Cardiac septum (tissue), 1 donor: ENCODE data around the gene ABAT. TPM values are rescaled to one million over a fixed set of nuclear protein-coding genes. Genes with fewer than 3 reads are reported as not detected.
A peak's percentile ranks its signal among the peaks of the same experiment; 100 is the strongest.
"Not testable (repeated sequence)": the region's sequence is repeated elsewhere in the genome, so short reads cannot be mapped to it uniquely, and the experiment has no call there.

Experiments used
- DNase-seq: peaks from one replicate; pipeline ENCODE4 v3.0.0-alpha.2; 2020; ENCODE audit warnings: low spot score
- intact Hi-C: fragments of 100-400 bp; cut with DNase I; formaldehyde crosslinking; loops from one replicate; pipeline ENCODE4 v1.14.0; 2022
- total RNA-seq: library from RNA; stranded (reverse); fragmentation: NEBNext Ultra II Directional; extraction: Animal tissue kit (Norgen Biotek cat#: 25700); gene quantifications from one replicate; pipeline ENCODE4 v1.2.1, GENCODE V29; 2021
- donor health status: DM: no; HTN: no; CAD: no.

Gene ABAT
- total RNA-seq, 1 donor from 2014 or later = 25.8 TPM

DNA sequence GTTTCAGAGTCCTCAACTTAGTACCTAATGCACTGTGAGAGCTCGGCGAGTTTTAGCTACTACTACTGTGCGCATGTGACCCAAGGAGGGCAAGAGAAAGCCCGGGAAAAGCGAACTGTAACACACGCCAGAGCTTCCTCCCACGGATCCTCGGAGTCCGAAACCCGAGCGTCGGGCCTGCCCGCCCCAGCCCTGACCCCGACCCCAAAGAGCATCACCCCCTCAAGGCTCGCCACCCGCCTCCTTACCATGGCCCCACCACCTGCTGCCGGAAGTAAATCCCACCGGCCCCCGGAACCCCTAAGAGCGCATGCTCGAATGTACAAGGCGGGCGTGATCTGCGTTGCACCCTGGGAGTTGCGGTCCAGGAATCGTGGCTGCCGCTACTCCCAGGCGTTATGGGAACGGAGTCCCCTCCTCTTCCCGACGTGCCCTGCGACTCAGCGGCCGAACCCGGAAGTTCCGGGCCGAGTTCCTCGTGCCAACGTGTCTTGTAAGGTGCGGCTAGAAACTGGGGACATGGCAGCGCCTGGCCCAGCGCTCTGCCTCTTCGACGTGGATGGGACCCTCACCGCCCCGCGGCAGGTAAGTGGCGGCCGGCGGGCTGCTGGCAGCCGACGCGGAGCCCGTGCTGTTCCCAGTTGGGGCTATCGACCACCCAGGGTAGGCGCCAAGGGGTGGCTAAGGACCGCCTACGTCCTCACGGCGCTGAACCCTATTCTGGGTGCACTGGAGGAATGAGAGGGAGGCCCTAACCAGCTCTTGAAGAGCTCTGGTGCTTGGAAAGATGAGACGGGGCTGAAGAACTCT, 123.2 kb downstream of the ABAT start, which contains the start of the genes PMM2 and TMEM186:
Gene PMM2 (plus strand): TSS at position 476 of the 810 bp plus-strand sequence. CDS start 44 bp downstream, at position 520.
Gene TMEM186 (minus strand): TSS at position 276 of the 810 bp plus-strand sequence. CDS start 25 bp downstream, at position 251.
- DNase-seq = peak; percentile 99
- intact Hi-C loops = loop anchor here (2.0 to 5.0 kb wide), 4 partner anchors 70 to 230 kb away; partner anchors contain the start of genes ABAT and CARHSP1

DNA sequence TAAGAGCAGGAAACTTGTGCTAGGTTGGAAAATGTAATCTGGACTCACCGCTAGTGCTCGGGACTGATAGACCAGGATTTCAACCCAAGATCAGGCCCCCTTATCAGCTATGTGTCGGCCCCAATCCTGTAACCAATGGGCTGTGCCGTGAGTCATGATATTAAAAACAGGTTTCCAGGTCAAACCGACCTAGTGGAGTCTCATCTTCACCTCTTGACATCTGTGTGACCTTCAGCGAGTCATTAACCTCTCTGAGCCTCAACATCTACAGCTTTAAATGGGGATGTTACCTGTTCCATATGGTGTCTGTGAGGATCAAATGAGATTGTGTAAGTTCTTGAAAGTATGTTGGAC, 123.7 kb downstream of the ABAT start:
- DNase-seq = no peak
- intact Hi-C loops = loop anchor here (2.0 to 5.0 kb wide), 4 partner anchors 69 to 231 kb away; partner anchors contain the start of genes ABAT and CARHSP1

DNA sequence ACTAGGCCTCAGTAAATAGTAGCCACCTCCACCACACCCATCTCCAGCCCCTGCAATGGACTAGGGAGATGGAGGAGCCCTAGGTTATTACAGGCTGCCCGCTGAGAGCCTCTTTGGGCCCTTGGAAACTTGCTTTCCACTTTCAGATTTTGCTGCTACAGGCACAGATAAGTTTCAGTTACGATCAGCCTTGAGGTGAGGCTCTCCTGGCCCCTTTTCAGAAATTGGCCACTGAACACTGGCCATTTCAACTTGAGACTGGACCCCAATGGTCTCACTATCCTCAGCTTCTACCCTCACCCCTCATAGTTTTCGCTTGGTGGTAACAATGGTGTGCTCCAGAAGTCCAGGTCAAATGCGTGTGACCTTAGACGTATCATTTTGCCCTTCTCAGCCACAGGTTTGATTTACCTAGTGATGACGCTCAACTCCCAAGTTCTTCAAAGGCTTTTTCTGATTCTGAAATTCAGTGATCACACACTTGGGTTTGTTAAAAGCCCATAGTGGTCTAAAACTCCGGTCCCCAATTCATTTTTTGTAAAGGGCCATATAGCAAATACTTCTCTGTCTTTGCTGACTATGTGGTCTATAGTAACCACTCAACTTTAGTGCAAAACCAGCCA, 124.2 kb downstream of the ABAT start:
- DNase-seq = no peak
- intact Hi-C loops = loop anchor here (2.0 to 5.0 kb wide), 4 partner anchors 69 to 231 kb away; partner anchors contain the start of genes ABAT and CARHSP1

DNA sequence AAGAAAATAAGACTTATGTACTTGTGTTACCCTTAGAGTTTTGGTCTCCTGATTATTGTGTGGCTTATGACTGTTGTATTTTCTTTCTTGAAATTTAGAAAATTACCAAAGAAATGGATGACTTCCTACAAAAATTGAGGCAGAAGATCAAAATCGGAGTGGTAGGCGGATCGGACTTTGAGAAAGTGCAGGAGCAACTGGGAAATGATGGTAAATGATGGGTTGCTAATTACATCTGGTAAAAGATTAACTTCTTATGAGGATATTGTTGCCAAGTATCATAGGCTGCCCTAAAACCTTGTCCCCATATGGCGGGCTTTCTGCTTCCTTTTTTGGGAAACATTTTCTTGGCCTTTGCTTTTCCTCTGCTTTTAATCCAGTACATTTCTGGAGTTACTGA, 127.3 kb downstream of the ABAT start:
- no peak for DNase-seq
- intact Hi-C loops = no loop called here

DNA sequence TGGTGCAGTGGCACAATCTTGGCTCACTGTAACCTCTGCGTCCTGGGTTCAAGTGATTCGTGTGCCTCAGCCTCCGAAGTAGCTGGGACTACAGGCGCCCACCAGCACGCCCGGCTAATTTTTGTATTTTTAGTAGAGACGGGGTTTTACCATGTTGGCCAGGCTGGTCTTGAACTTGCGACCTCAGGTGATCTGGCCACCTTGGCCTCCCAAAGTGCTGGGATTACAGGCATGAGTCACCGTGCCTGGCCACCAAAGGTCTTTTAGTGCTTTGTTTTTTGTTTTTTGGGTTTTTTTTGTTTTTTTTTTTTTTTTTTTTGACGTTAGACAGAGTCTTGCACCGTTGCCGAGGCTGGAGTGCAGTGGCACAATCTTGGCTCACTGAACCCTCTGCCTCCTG, 129.3 kb downstream of the ABAT start:
- DNase-seq, intact Hi-C loops: not testable (repeated sequence)

DNA sequence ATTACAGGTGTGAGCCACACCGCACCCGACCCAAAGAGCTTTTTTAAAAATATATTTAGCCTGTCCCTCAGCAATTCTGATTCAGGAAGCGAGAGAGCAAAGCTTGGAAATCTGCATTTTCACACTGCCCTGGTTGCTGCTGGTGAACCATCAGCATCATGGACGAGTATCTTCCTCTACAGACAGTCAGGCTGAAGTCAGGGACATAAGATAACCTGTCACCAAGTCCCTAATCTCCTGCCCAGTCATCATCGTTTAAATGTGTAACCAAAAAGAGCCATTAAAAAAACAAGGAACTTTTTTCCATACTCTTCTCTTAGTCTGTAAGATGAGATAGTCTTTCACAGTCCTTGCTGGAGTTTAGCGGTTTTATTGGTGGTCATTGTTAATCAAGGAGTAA, 129.9 kb downstream of the ABAT start:
- no peak for DNase-seq
- intact Hi-C loops = no loop called here

DNA sequence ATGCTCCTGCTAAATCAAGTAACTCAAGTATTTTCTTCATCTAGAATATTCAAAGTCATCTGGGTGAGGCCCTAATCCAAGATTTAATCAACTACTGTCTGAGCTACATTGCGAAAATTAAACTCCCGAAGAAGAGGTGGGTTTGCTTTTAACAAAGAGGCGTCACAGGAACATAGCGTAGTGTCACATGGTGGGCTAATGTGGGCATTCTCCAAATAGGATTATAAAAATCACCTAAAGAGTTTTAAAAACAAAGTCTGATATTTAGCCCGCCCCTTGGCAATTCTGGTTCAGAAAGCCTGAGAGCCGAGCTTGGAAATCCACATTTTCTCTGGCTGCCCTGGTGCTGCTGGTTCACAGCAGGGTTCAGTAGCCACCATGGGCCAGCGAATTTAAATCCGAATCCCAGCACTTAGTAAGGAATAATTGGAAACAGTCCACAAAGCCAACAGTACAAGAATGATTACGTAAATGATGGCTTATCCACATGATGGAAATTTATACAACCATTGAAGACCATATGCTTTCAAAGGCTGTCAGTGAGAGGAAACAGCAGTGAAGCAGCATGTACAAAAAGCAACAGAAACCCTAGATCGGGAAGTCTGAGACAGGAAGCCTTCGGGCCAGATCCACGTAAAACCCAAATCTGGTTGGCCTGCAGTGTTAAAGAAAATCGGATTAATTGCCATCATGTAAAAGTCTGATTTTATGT, 132.0 kb downstream of the ABAT start:
- no peak for DNase-seq
- intact Hi-C loops = no loop called here

DNA sequence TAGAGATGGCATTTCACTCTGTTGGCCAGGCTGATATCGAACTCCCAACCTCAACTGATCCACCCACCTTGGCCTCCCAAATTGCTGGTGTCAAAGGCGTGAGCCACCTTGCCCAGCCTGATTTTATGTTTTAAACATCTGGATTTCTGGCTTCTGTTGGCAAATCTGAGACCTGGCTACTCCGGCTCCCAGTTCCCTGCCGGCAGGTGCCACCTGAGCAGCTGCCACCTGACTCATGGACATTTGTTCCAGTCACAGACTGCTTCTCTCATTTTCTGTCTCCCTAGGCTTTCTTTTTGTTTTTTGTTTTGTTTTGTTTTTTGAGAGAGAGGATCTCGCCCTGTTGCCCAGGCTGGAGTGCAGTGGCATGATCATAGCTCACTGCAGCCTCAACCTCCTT, 132.8 kb downstream of the ABAT start:
- no peak for DNase-seq
- intact Hi-C loops = no loop called here

DNA sequence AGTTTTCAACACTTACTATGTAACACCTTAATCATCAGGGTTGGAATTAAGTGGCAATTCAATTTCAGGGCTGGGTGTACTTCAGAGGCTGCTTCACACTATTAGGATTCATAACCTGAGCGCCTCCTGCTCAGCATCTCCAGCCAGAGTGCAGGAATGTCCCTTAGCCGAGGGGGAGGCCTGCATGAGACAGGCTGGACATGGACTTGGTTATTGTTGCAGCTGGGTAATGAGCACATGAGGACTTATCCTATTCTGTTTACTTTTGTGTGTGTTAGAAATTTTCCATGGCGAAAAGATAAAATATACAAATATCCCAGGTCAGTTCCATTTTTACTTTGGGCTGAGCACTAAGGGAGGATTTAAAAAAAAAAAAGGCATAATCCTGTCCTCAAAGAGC, 133.6 kb downstream of the ABAT start:
- intact Hi-C loops = no loop called here
- DNase-seq = no peak

DNA sequence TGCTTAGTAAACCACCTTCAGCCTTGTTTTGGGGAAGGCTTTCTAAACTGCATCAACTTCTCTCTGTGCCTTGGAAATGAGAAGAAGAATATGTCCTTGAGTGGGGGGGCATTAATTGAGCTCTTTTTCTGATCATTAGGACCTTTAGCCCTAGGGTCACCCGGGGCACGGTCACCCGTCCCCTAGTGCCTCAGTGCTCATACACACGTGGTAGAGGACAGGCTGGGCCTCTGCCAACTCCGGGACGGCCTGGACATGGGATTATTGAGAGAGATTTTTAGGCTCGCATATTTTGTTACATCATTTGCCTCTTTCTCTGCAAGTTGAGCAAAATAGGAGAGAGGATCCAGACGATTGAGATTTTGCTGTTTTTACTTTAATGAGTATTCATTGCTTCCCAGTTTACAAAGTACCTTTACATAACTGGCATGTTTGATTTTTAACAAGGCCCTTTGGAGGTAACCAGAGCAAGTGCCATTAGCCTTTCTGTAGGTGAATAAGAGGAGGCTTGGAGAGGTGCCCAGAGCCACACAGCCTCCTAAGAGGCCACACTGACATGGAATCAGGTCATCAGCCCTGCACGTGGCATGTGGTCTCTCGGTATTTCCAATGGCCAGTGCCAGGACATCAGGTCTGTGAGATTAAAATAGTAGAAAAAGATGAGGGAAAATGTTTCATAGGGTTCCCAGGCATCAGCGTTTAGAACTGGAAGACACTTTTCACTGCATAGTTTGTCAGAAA, 134.4 kb downstream of the ABAT start:
- no peak for DNase-seq
- intact Hi-C loops = no loop called here

DNA sequence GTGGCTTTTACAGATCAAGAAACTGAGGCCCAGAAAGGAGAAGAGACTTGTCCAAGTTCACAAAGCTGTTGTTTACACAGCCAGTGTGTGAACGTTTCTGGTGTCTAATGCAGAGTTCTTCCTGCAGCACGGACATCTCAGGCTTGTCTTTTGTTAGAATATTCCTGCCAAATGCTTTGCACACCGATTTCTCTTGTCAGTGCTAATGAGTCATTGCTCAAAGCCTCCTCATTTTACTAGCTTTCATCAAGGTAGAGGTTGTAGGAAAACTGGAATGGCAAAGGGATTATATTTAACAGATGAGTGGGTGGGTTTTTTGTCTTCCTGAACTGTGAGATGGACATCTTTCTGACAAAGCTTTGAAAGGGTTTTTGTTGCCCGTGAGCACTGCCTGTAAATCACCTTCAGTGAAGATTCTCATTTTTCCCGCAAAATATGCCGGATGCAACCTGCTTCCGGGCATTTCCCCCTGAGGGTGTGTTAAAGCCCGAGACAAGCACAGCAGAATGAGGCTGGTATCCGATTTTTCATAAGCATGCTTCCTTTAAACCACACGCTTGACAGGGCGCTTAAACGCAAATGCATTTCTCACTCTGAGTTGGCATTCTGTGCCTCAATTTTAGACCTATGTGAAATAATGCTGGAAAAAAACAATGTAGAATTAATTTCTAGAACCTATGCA, 137.9 kb downstream of the ABAT start:
- intact Hi-C loops = no loop called here

DNA sequence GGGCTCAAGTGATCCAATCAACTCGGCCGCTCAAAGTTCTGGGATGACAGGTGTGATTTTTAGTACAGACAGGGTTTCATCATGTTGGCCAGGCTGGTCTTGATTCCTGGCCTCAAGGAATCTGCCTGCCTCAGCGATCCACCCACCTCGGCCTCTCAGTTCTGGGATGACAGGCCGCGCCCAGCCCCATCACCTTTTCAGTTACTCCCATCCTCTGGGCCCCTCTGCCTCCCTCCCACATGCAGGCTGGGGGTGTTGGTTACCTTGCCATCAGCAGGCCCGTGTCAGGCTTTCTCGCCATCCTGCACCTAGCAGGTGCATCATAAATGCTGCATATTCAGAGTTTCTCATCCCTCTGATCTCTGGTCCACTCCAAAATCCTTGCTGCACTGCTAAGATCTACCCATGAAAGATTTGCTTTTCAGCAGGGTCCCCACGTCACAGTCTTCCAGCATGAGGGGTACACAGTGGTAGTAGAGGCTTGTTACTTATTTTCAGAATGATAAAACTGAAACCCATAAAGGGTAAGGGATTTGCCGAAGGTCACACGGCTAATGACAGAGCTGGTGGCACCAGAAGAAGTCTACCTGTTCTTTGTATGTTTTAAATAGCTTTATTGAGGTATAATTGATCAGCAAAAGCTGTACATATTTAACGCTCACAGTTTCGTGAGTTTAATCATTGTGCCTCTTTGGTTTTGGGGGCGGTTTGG, 139.8 kb downstream of the ABAT start:
- intact Hi-C loops = no loop called here
- no peak for DNase-seq

More for the DNA sequence above, 137.9 kb downstream of the ABAT start:
- no peak for DNase-seq

DNA sequence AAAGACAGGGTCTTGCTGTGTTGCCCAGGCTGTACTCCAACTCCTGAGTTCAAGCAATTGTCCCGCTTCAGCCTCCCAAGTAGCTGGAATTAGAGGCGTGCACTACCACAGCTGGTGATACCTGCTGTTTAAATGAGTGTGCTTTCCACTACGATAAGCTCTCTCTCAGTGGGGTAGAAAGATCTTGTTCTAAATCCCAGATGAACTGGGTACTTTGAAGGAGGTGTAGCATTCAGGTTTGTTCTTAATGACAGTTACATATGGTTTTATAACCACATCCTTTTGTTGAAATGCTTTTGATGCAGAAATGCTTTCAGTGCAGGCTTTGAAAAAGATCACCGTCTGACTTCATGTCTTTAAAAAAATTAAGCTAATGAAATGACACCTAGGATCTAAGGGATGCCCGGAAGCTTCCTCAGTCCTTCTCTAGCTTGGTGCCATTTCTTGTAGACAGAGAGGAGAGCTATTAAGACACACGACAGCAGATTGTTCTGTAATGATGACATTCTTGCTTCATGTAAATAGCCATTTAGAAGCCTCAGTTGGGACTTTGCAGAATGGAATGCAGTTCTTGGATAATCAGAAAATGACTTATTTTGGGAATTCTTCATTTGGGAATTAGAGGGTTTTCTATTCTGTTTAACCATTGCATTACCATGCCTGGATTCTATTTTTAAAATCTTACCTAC, 142.7 kb downstream of the ABAT start:
- no peak for DNase-seq
- intact Hi-C loops = no loop called here

DNA sequence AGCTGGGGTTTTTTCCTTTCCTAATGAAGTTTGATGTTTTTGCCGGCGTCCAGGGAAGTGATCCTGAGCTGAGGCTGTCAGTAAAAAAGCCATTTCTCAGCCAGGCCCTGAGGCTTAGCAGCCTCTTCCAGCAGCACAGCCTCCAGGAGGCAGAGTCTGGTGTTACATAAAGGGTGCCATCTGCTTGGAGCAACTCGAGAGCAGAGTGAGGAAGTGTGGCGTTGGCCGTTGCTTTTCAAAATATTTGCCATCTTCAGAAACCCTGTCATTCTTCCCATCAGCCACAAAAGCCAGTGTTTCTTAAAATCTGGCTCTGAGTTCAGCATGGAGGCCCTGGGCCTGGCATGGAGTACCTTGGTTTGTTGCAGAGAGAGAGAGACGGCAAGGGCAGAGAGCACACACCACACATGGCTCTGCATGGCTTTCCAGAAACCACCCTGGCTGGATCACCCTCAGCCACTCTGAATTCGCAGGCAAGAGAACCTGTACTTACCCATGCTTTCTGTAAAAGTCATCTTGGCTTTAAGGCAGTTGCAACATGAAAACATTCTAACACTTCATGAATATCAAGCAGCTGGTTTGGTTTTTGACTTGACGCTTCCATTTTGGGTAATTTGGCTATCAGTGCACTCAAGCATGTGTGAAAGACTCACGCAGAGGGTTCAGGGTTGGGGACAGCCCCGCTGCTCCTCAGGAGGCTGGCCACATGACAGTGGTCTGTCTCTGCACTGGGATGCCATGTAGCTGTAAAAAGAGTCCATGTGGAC, 144.3 kb downstream of the ABAT start:
- intact Hi-C loops = no loop called here
- DNase-seq = no peak

DNA sequence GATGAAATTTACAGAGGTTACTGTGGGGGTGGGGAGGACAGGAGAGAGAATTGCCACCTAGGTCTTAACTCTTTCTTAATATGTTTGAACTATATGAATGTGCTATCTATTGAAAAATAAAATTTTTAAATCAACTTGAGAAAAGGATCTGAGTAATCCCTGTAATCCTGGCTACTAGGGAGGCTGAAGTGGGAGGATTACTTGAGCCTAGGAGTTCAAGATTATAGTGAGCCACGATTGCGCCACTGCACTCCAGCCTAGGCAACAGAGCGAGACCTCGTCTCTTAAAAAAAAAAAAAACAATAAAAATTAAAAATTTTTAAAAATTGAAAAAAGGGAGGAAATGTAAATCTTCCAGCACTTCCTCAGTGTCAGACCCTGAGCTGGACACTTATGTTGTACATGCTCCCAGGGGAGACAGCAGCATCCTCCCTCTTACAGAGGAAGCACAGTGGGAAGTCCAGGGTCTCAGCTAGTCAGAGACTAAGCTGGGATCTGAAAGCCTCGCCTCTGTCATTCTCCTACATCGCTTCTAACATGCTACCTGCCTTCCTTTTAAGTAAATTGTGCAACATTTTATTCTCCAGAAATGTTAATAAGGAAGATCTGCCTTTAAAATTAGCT, 145.1 kb downstream of the ABAT start:
- intact Hi-C loops = no loop called here
- no peak for DNase-seq

DNA sequence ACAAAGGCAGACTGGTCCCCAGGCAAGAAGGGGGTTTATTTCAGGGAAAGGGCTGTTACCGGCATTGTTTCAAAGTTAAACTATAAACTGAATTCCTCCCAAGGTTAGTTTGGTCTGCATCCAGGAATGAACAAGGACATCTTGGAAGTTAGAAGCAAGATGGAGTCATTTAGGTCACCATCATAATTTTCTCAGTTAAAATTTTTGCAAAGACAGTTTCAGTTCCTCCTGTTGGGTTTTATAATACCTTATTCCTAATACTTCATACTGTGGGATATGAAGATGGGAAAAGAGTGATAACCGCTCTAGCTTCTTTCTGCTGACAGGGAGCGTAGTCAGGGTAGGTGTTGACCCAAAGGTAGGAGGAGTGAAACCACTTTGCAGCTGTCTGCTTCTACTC, 148.0 kb downstream of the ABAT start:
- no peak for DNase-seq
- intact Hi-C loops = no loop called here
